Thoracic aorta (tissue), 2 donors: ENCODE results near the gene METAP1. TPM values are rescaled to one million over a fixed set of nuclear protein-coding genes. Genes with fewer than 3 reads are reported as not detected.
"Not testable (repeated sequence)": the region's sequence is repeated elsewhere in the genome, so short reads cannot be mapped to it uniquely, and the experiment has no call there.

Experiments
- ATAC-seq: fragments of 150-250 bp; one replicate; pipeline ENCODE4 v1.8.0; 2017; ENCODE audit warnings: low read depth; ENCODE audit not compliant: insufficient number of reproducible peaks, low FRiP score
- DNase-seq: peaks from one replicate; pipeline ENCODE4 v3.0.0-alpha.2; 2020; ENCODE audit warnings: low spot score
- H3K27ac ChIP-seq, 2 donors: fragments of 200-600 bp; sonication (generic); 1 replicate in 1 of 2; 2 replicates in 1 of 2; pipeline ENCODE4 v1.5.1; 2016; ENCODE audit warnings: mild to moderate bottlenecking in 2 of 2, moderate library complexity in 2 of 2
- H3K27me3 ChIP-seq: fragments of 200-600 bp; sonication (generic); replicated peaks from 2 replicates; pipeline ENCODE4 v1.6.0; 2016; ENCODE audit warnings: mild to moderate bottlenecking; ENCODE audit not compliant: insufficient read depth
- H3K36me3 ChIP-seq: fragments of 200-600 bp; sonication (generic); one replicate; pipeline ENCODE4 v1.5.1; 2016
- H3K4me1 ChIP-seq, 2 donors: fragments of 200-600 bp; sonication (generic); 1 replicate in 1 of 2; 2 replicates in 1 of 2; pipeline versions ENCODE4 v1.5.1 to v1.6.0; 2016; ENCODE audit warnings: low read depth in 2 of 2, mild to moderate bottlenecking in 1 of 2; ENCODE audit not compliant: control insufficient read depth in 1 of 2
- H3K4me3 ChIP-seq: fragments of 200-600 bp; sonication (generic); 2 replicates; pipeline ENCODE4 v1.5.1; 2016; ENCODE audit warnings: mild to moderate bottlenecking
- H3K9me3 ChIP-seq: fragments of 200-600 bp; sonication (generic); 2 replicates; pipeline ENCODE4 v1.5.1; 2016
- CTCF ChIP-seq: fragments of 200-600 bp; sonication (generic); IDR thresholded peaks from one replicate; pipeline ENCODE4 v1.5.1; 2019; ENCODE audit warnings: antibody characterized with exemption
- total RNA-seq, 2 donors: library from RNA; depleted of rRNA; stranded (reverse); fragments of >200 nt; gene quantifications; one replicate each; pipeline versions ENCODE4 v1.1.0 to v1.2.3, GENCODE V29; 2016

Gene METAP1
- total RNA-seq, 2 donors from 2014 or later: 39.7 to 54.9 TPM

- TF ChIP-seq CTCF: no peak
- H3K27ac ChIP-seq: no peak overlapping the region
- no peaks in the 10 kb centered on the region for H3K36me3 ChIP-seq
- no peak for ATAC-seq
- no peaks in the 10 kb centered on the region for H3K9me3 ChIP-seq
- DNase-seq: no peak
- H3K4me3 ChIP-seq: no peak overlapping the region
- no peaks in the 10 kb centered on the region for H3K27me3 ChIP-seq
- H3K4me1 ChIP-seq: no peaks in the 10 kb centered on the region
Observed at GRCh38 chr4:98967786-98968329, 27.7 kb upstream of the METAP1 start.

- Histone ChIP-seq H3K4me3 (no peak overlapping the region), H3K9me3 (no peaks in the 10 kb centered on the region), H3K27ac (no peak overlapping the region), H3K27me3 (no peaks in the 10 kb centered on the region), H3K36me3 (no peaks in the 10 kb centered on the region), H3K4me1 (no peaks in the 10 kb centered on the region)
- ATAC-seq (no peak), DNase-seq (no peak)
- no peak for TF ChIP-seq CTCF
Observed at GRCh38 chr4:98969878-98970785, 25.4 kb upstream of the METAP1 start.

GRCh38 chr4:98976716-98977115 is 18.8 kb upstream of the METAP1 start:
- ATAC-seq (no peak), DNase-seq (no peak)
- H3K36me3 ChIP-seq: no peaks in the 10 kb centered on the region
- TF ChIP-seq CTCF: no peak
- H3K9me3 ChIP-seq: no peaks in the 10 kb centered on the region
- no peak overlapping the region for H3K4me3 ChIP-seq
- H3K4me1 ChIP-seq: peaks cover 8% of the 10 kb centered on the region in 2 donors
- H3K27ac ChIP-seq: peak overlapping the region in 1 of 2 donors; percentile 41
- H3K27me3 ChIP-seq: no peaks in the 10 kb centered on the region

- H3K27ac ChIP-seq: peak overlapping the region; percentile 41 to 46
- ATAC-seq (peak; percentile 87), DNase-seq (no peak)
- no peaks in the 10 kb centered on the region for H3K9me3 ChIP-seq
- no peak for TF ChIP-seq CTCF
- no peaks in the 10 kb centered on the region for H3K36me3 ChIP-seq
- H3K4me1 ChIP-seq: peaks cover 8% of the 10 kb centered on the region in 2 donors
- peak overlapping the region; percentile 37 for H3K4me3 ChIP-seq
- H3K27me3 ChIP-seq: no peaks in the 10 kb centered on the region
Observed at GRCh38 chr4:98977557-98977956, 18.0 kb upstream of the METAP1 start.

- Histone ChIP-seq H3K36me3 (no peaks in the 10 kb centered on the region), H3K4me1 (no peaks in the 10 kb centered on the region), H3K4me3 (no peak overlapping the region), H3K27me3 (no peaks in the 10 kb centered on the region), H3K9me3 (no peaks in the 10 kb centered on the region), H3K27ac (no peak overlapping the region)
- no peak for DNase-seq
- no peak for TF ChIP-seq CTCF
- ATAC-seq: no peak
Observed at GRCh38 chr4:98987720-98988119, 7.8 kb upstream of the METAP1 start.

GRCh38 chr4:98992835-98993234 is 2.7 kb upstream of the METAP1 start:
- H3K4me3 ChIP-seq, H3K4me1 ChIP-seq, H3K27me3 ChIP-seq, DNase-seq, ATAC-seq, H3K9me3 ChIP-seq, H3K36me3 ChIP-seq, H3K27ac ChIP-seq: not testable (repeated sequence)
